Neural cell (in vitro differentiated cells): ENCODE measurements around the gene CTDP1. TPM values are rescaled to one million over a fixed set of nuclear protein-coding genes. Genes with fewer than 3 reads are reported as not detected.

Experiments used
- H2AFZ ChIP-seq: fragments of 200-600, 300-800 bp; sonication (generic), shearing (Covaris generic); 2 replicates; pipeline ENCODE4 v1.6.0; 2014; ENCODE audit warnings: low read depth, mild to moderate bottlenecking, antibody characterized with exemption, low read length, moderate library complexity
- H3F3A ChIP-seq: fragments of 200-600 bp; shearing (Covaris generic); 2 replicates; pipeline ENCODE4 v1.6.1; 2016; ENCODE audit warnings: mild to moderate bottlenecking, moderate library complexity, mixed read lengths, antibody characterized with exemption, low read length; ENCODE audit not compliant: insufficient read depth, poor library complexity, severe bottlenecking
- H3K27ac ChIP-seq: fragments of 200-600, 300-800 bp; sonication (generic), shearing (Covaris generic); 2 replicates; pipeline ENCODE4 v1.5.1; 2014; ENCODE audit warnings: mild to moderate bottlenecking, low read length, moderate library complexity
- H3K27me3 ChIP-seq: fragments of 300-800, 200-600 bp; sonication (generic), shearing (Covaris generic); 2 replicates; pipeline ENCODE4 v1.6.0; 2014; ENCODE audit warnings: mild to moderate bottlenecking, low read depth, low read length, moderate library complexity; ENCODE audit not compliant: insufficient read depth
- H3K36me3 ChIP-seq: fragments of 300-800, 200-600 bp; sonication (generic), shearing (Covaris generic); 2 replicates; pipeline ENCODE4 v1.5.1; 2014; ENCODE audit warnings: mild to moderate bottlenecking, antibody characterized with exemption, low read length, moderate library complexity; ENCODE audit not compliant: insufficient read depth
- H3K4me2 ChIP-seq: fragments of 300-800, 200-600 bp; sonication (generic), shearing (Covaris generic); 2 replicates; pipeline ENCODE4 v1.6.0; 2014; ENCODE audit warnings: mild to moderate bottlenecking, low read length
- H3K4me3 ChIP-seq: fragments of 300-800, 200-600 bp; sonication (generic), shearing (Covaris generic); 2 replicates; pipeline ENCODE4 v1.5.1; 2014; ENCODE audit warnings: mild to moderate bottlenecking, low read length, moderate library complexity
- H3K79me2 ChIP-seq: fragments of 200-600 bp; shearing (Covaris generic); replicated peaks from 2 replicates; pipeline ENCODE4 v1.6.0; 2014; ENCODE audit warnings: mild to moderate bottlenecking, low read length, moderate library complexity; ENCODE audit not compliant: insufficient read depth
- H3K9ac ChIP-seq: fragments of 300-800, 200-600 bp; sonication (generic), shearing (Covaris generic); 2 replicates; pipeline ENCODE4 v1.6.1; 2016; ENCODE audit warnings: mild to moderate bottlenecking, low read length, mixed read lengths
- H3K9me2 ChIP-seq: fragments of 200-600 bp; shearing (Covaris generic); 2 replicates; pipeline ENCODE4 v1.6.1; 2016; ENCODE audit warnings: mild to moderate bottlenecking, low read length, mixed read lengths; ENCODE audit not compliant: insufficient read depth
- H3K9me3 ChIP-seq: fragments of 200-600, 300-800 bp; sonication (generic), shearing (Covaris generic); 2 replicates; pipeline ENCODE4 v1.6.1; 2016; ENCODE audit warnings: mild to moderate bottlenecking, mixed run types, low read length, moderate library complexity, mixed read lengths
- H4K20me1 ChIP-seq: fragments of 200-600 bp; shearing (Covaris generic); 2 replicates; pipeline ENCODE4 v1.6.1; 2016; ENCODE audit warnings: mild to moderate bottlenecking, mixed run types; ENCODE audit not compliant: insufficient read depth
- CTCF ChIP-seq: fragments of 450-650 bp; IDR thresholded peaks from 2 replicates; pipeline ENCODE4 v1.5.1; 2014; ENCODE audit warnings: antibody characterized with exemption, mild to moderate bottlenecking, moderate library complexity; ENCODE audit not compliant: poor library complexity, severe bottlenecking
- EP300 ChIP-seq: fragments of 450-650 bp; conservative IDR thresholded peaks from 2 replicates; pipeline ENCODE4 v1.6.1; 2014; ENCODE audit warnings: antibody characterized with exemption, mild to moderate bottlenecking, moderate library complexity; ENCODE audit not compliant: poor library complexity, severe bottlenecking
- EZH2 ChIP-seq: fragments of 200-600, 300-800 bp; shearing (Covaris generic), sonication (generic); IDR thresholded peaks from 2 replicates; pipeline ENCODE4 v1.6.1; 2014; ENCODE audit warnings: antibody characterized with exemption, low read length, borderline replicate concordance, mild to moderate bottlenecking; ENCODE audit not compliant: insufficient read depth, poor library complexity, severe bottlenecking
- MXI1 ChIP-seq: fragments of 450-650 bp; conservative IDR thresholded peaks from 2 replicates; pipeline ENCODE4 v1.6.1; 2014; ENCODE audit warnings: antibody characterized with exemption, mild to moderate bottlenecking; ENCODE audit not compliant: poor library complexity, severe bottlenecking
- POLR2AphosphoS5 ChIP-seq: IDR thresholded peaks from 2 replicates; pipeline ENCODE4 v1.6.1; 2012
- RAD21 ChIP-seq: fragments of 450-650 bp; conservative IDR thresholded peaks from 2 replicates; pipeline ENCODE4 v1.6.1; 2014; ENCODE audit warnings: antibody characterized with exemption, mild to moderate bottlenecking, moderate library complexity
- REST ChIP-seq: IDR thresholded peaks from 2 replicates; pipeline ENCODE4 v1.6.1; 2012; ENCODE audit warnings: borderline replicate concordance
- SMC3 ChIP-seq: fragments of 450-650 bp; conservative IDR thresholded peaks from 2 replicates; pipeline ENCODE4 v1.6.1; 2014; ENCODE audit warnings: antibody characterized with exemption, mild to moderate bottlenecking, moderate library complexity; ENCODE audit not compliant: poor library complexity
- TAF1 ChIP-seq: IDR thresholded peaks from 2 replicates; pipeline ENCODE4 v1.6.1; 2012; ENCODE audit warnings: low read depth
- polyA plus RNA-seq: library from polyadenylated mRNA; depleted of rRNA; stranded (reverse); fragments of >200 nt; gene quantifications from 2 replicates; pipeline ENCODE4 v1.2.3, GENCODE V29; 2014

Gene CTDP1
- polyA plus RNA-seq, 1 donor from 2014 or later: 22.3 TPM

- no peaks in the 10 kb centered on the region for H3K79me2 ChIP-seq
- no peaks in the 10 kb centered on the region for H4K20me1 ChIP-seq
- TF ChIP-seq EP300 (no peak), TAF1 (no peak), POLR2AphosphoS5 (no peak), REST (no peak), RAD21 (no peak), MXI1 (no peak), CTCF (no peak), EZH2 (no peak), SMC3 (no peak)
- H3K27ac ChIP-seq: no peak overlapping the region
- H2AFZ ChIP-seq: no peak overlapping the region
- no peaks in the 10 kb centered on the region for H3F3A ChIP-seq
- H3K27me3 ChIP-seq: no peaks in the 10 kb centered on the region
- H3K4me3 ChIP-seq: no peak overlapping the region
- H3K36me3 ChIP-seq: no peaks in the 10 kb centered on the region
- no peaks in the 10 kb centered on the region for H3K9me2 ChIP-seq
- no peaks in the 10 kb centered on the region for H3K9me3 ChIP-seq
- H3K4me2 ChIP-seq: no peak overlapping the region
- H3K9ac ChIP-seq: no peak overlapping the region
Measured at GRCh38 chr18:79664525-79665125, 15.0 kb upstream of the CTDP1 start.

- TF ChIP-seq EZH2 (no peak), REST (no peak), TAF1 (no peak), MXI1 (no peak), CTCF (no peak), POLR2AphosphoS5 (no peak), SMC3 (no peak)
- H3K9me2 ChIP-seq: no peaks in the 10 kb centered on the region
- H3K36me3 ChIP-seq: no peaks in the 10 kb centered on the region
- H4K20me1 ChIP-seq: no peaks in the 10 kb centered on the region
- H3K27me3 ChIP-seq: no peaks in the 10 kb centered on the region
- H3K9ac ChIP-seq: no peak overlapping the region
- H3K9me3 ChIP-seq: no peaks in the 10 kb centered on the region
- no peak overlapping the region for H3K4me2 ChIP-seq
- H3K4me3 ChIP-seq: no peak overlapping the region
- H3K79me2 ChIP-seq: no peaks in the 10 kb centered on the region
- no peak overlapping the region for H2AFZ ChIP-seq
- no peaks in the 10 kb centered on the region for H3F3A ChIP-seq
- H3K27ac ChIP-seq: no peak overlapping the region
Measured at GRCh38 chr18:79668203-79668602, 11.4 kb upstream of the CTDP1 start.
